ENCODE data around the gene ISM1.
A peak's percentile ranks its signal among the peaks of the same experiment; 100 is the strongest.

Gene ISM1
- total RNA-seq, result 0 to 4.1 (median 1.6) reads per million in 9 experiments

DNA sequence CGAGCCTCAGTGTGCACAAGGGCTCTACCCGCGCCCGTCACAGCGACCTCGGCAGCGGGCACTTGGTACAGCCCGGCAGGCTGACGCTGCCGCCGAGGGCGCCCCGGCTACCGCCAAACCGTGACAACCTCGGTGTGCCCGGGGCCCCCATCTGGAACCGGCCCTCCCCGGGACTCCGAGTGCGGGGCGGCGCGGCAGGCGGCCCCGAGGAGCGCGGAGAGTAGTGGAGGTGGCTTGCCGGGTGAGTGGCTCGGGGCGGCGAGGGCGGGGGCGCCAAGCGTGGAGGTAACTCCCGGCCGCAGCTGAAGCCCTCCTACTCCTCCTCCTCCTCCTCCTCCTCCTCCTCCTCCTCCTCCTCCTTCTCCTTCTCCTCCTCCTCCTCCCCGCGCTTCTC lies at the start of gene ISM1:
TSS of gene ISM1 (plus strand) at position 371 of the 394 bp plus-strand sequence. CDS start 503 bp downstream, outside the sequence.
- DNase-seq (peak in 1 of 3 experiments; percentile 7), ATAC-seq (replicated peaks) (peak; percentile 32)
- Mint-ChIP-seq H3K9me3 (no peaks in the 10 kb centered on the region), H3K27ac (peak within 1 kb of the TSS in 1 of 2 donors; percentile 19), H3K4me1 (ENCODE audit: low read depth in 2 of 2) (peaks cover 4 to 6% of the 10 kb centered on the region in 2 donors), H3K27me3 (peaks cover 38 to 55% of the 10 kb centered on the region in 2 donors), H3K36me3 (ENCODE audit: insufficient read depth) (peaks cover 2% of the 10 kb centered on the region), H3K4me3 (peak within 1 kb of the TSS; percentile 81)

DNA sequence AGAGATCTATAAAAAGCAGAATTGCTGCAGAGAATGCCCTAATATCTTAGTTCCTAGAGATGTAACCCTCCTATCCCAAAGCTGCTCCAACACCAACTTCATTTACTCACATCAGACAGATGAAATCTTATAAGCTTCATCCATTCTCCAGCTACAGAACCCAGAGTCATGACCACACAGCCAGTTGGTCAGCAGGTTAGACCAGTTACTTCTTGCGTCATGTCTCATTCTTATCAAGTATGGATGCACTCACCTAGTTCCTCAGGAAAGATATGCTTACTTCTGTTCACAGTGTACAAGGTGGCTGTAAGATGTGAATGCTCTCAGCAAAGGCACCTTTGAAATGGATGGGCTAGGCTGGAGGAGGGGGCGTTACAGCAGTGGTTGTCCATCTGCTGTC lies 47.9 kb upstream of the ISM1 start:
- Mint-ChIP-seq H3K27me3 (peaks cover 6 to 23% of the 10 kb centered on the region in 2 donors), H3K27ac (no peak overlapping the region), H3K4me3 (no peak overlapping the region), H3K4me1 (ENCODE audit: low read depth in 2 of 2) (no peaks in the 10 kb centered on the region), H3K9me3 (peaks cover 1 to 19% of the 10 kb centered on the region in 2 donors), H3K36me3 (ENCODE audit: insufficient read depth) (no peaks in the 10 kb centered on the region)
- DNase-seq, result no peak
- no peak for ATAC-seq (replicated peaks)

DNA sequence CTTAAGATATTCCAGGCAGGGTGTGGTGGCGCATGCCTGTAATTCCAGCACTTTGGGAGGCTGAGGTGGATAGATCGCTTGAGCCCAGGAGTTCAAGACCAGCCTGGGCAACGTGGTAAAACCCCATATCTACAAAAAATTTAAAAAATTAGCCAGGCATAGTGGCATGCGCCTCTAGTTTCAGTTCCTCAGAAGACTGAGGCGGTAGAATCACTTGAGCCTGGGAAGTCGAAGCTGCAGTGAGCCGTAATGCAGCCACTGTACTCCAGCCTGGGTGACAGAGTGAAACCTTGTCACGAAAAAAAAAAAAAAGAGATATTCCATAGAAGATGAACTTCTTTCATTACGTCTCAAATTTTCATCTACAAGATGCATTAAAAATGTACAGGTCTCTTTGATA lies 46.7 kb upstream of the ISM1 start:
- Mint-ChIP-seq H3K9me3 (peaks cover 3 to 19% of the 10 kb centered on the region in 2 donors), H3K27me3 (peaks cover 6 to 20% of the 10 kb centered on the region in 2 donors), H3K36me3 (ENCODE audit: insufficient read depth) (no peaks in the 10 kb centered on the region), H3K4me3 (no peak overlapping the region), H3K27ac (no peak overlapping the region), H3K4me1 (ENCODE audit: low read depth in 2 of 2) (no peaks in the 10 kb centered on the region)
- ATAC-seq (replicated peaks), result no peak
- no peak for DNase-seq

DNA sequence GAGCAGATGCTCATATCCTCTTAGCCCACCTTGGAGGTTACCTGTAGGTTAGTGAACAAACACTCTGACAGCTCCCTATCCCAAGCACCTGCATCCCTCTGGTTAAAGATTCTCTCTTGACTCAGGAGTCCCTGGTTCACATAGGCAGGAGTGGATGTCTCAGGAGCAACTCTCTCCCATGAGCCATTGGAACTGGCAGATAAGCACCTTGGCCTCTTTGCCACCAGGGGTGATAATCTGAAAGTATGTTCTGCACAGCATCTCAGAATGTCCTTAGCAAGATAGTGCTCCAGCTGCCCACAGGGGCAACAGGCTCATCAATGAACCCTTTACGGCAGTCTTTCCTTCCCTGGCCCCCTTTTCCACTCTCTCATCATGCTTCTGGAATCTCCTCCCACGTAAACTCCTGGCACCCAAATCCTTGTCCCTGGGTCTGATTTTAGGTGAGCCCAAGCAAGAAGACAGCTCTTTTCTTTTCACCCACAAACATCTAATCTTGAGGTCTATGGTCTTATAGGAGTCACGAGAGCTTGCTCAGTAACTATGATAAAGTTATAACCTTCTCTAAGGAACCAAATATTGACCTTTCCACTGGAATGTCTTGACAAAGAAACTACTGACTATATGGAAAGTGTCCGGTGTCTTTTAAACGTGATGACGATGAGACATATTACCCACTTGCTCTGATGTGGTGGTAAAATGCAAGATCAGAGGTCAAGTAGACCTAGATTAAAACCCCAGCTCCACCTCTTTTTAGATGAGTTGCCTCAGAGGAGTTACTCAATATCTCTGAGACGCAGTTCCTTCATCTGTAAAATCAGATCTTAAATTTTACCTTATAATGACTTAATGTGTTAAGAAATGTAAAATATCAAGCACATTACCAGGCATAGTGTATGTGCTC lies 39.8 kb upstream of the ISM1 start:
- H3K27ac Mint-ChIP-seq, result no peak overlapping the region
- no peaks in the 10 kb centered on the region for H3K36me3 Mint-ChIP-seq (ENCODE audit: insufficient read depth)
- DNase-seq, result no peak
- ATAC-seq (replicated peaks), result no peak
- no peaks in the 10 kb centered on the region for H3K4me1 Mint-ChIP-seq (ENCODE audit: low read depth in 2 of 2)
- H3K27me3 Mint-ChIP-seq, result peaks cover 6 to 18% of the 10 kb centered on the region in 2 donors
- H3K9me3 Mint-ChIP-seq, result peaks cover 5 to 19% of the 10 kb centered on the region in 2 donors
- H3K4me3 Mint-ChIP-seq, result no peak overlapping the region

DNA sequence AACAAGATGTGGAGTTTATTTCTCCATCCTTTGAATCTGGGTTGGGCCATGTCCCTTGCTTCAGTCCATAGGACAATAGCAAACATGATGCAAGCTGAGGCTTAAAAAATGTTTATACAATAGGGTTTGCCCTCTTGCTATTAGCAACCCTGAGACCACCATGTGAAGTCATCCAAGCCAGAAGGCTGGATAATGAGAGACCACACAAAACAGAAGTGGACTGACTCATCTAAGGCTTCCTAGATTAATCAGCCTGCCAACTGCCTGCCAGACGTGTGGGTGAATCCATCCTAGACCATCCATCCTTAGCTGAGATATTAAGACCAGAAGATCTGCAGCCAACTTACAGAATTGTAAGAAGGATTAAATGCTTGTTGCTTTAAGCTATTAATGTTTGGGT lies 38.1 kb upstream of the ISM1 start:
- ATAC-seq (replicated peaks), result no peak
- Mint-ChIP-seq H3K27me3 (peaks cover 0 to 18% of the 10 kb centered on the region in 2 donors), H3K27ac (no peak overlapping the region), H3K4me1 (ENCODE audit: low read depth in 2 of 2) (no peaks in the 10 kb centered on the region), H3K4me3 (no peak overlapping the region), H3K9me3 (peaks cover 11% of the 10 kb centered on the region in 2 donors), H3K36me3 (ENCODE audit: insufficient read depth) (no peaks in the 10 kb centered on the region)
- DNase-seq, result no peak

DNA sequence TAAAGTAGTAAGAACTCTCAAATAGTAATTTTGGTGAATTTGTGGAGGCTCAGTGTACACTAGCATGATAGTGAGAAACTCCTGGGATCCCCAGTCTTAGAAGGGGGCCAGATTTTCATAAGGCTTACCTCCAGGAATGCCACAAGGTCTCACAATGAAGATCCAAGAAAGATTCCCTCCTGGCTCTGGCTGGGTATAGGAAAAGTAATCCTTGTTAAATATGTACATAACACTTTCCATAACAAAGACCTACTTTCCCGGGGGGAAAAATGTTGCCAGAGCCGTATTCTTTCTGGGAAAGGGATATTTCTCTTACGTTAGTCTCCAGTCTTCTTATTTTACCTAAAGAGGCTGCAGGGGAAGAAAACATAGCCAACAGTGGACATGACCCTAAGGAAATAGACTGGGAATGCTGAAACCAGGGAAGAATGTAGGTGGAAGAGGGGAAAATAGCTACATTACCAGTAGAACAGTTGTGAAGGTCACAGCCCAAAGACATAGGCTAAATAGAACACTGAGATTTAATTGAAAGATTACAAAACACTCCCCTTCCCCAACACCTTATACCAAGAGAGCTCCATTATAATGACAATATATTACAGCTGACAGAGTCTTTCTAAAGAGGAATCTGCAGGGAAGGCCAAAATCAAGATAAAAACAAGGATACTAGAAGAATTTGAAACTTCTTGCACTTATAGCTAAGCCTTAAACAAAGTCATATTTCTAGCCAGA lies 34.9 kb upstream of the ISM1 start:
- H3K9me3 Mint-ChIP-seq, result peaks cover 9% of the 10 kb centered on the region in 2 donors
- peaks cover 0 to 11% of the 10 kb centered on the region in 2 donors for H3K27me3 Mint-ChIP-seq
- H3K36me3 Mint-ChIP-seq (ENCODE audit: insufficient read depth), result no peaks in the 10 kb centered on the region
- H3K4me1 Mint-ChIP-seq (ENCODE audit: low read depth in 2 of 2), result no peaks in the 10 kb centered on the region
- H3K27ac Mint-ChIP-seq, result no peak overlapping the region
- no peak overlapping the region for H3K4me3 Mint-ChIP-seq
- DNase-seq, result no peak
- no peak for ATAC-seq (replicated peaks)

DNA sequence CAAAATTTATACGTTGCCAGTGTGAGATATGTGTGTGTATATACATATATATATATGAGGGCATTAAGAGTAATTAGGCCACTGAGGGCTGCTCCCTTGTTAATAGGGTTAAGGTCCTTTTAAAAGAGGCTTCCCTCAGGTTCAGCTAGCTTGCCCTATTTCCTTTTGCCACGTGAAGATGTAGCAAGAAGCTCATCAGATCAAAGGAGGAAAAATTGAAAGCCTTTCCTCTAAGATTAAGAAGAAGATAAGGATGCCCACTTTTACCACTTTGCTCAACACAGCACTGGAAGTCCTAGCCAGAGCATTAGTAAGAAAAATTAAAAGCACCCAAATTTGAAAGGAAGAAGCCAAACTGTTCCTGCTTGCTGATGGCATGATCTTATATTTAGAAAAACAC lies 33.2 kb upstream of the ISM1 start:
- H3K4me3 Mint-ChIP-seq, result no peak overlapping the region
- H3K27me3 Mint-ChIP-seq, result peaks cover 0 to under 1% of the 10 kb centered on the region in 2 donors
- peaks cover 9 to 10% of the 10 kb centered on the region in 2 donors for H3K9me3 Mint-ChIP-seq
- ATAC-seq (replicated peaks), result no peak
- no peaks in the 10 kb centered on the region for H3K4me1 Mint-ChIP-seq (ENCODE audit: low read depth in 2 of 2)
- no peak for DNase-seq
- H3K36me3 Mint-ChIP-seq (ENCODE audit: insufficient read depth), result no peaks in the 10 kb centered on the region
- H3K27ac Mint-ChIP-seq, result no peak overlapping the region

DNA sequence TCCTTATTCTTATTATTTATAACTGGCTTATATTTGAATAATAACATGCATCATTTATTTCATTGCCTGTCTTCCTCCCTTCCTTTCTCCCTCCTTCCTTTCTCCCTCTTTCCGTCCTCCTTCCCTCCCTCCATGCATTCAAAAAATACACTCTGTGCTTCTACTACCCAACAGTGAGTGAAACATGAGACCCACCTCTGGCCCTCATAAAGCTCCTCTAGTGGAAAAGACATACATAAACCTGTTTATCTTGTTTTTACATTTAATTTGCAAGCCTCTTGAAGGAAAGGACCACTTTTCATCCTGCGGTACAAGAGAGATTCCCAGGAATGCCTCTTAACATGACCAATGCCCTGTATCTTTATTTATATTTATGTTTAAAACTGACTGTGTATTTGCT lies 21.8 kb upstream of the ISM1 start:
- no peak for ATAC-seq (replicated peaks)
- no peak for DNase-seq
- H3K4me1 Mint-ChIP-seq (ENCODE audit: low read depth in 2 of 2), result no peaks in the 10 kb centered on the region
- H3K27me3 Mint-ChIP-seq, result peaks cover 0 to 6% of the 10 kb centered on the region in 2 donors
- no peaks in the 10 kb centered on the region for H3K9me3 Mint-ChIP-seq
- no peak overlapping the region for H3K4me3 Mint-ChIP-seq
- H3K27ac Mint-ChIP-seq, result no peak overlapping the region
- no peaks in the 10 kb centered on the region for H3K36me3 Mint-ChIP-seq (ENCODE audit: insufficient read depth)

DNA sequence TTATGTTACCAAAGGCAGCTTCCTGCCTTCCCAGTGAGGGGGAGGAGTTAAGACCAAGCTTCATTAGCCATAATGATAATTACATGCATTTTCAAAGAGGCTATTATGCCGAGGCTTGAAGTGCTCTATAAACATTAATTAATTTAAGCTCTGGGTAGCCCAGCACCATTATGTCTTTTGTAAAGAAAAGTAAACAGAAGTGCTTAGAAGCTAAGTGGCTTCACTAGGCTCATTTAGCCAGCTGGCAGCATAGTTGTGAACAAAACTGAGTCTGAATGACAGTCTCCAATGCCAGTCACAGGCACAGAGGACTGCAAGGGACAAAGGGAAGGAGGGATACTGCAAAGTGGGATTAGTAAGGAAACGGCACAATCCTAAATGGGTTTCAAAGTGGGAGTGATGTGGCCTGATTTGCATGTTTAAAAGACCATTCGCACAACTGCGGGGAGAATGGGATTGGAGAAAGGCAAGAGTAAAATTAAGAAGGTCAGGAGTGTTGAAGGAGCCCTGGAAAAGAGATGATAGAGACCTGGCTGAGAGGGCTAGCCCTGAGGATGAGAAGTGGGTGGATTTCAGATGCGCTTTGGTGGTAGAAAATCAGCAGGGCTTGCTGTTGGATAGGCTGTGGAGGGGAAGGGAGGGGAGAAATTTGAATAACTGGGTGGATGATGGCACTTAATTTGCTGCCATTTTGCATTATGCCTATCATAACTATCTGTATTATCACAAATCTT lies 20.1 kb upstream of the ISM1 start:
- Mint-ChIP-seq H3K36me3 (ENCODE audit: insufficient read depth) (no peaks in the 10 kb centered on the region), H3K27ac (no peak overlapping the region), H3K27me3 (peaks cover 14 to 16% of the 10 kb centered on the region in 2 donors), H3K4me1 (ENCODE audit: low read depth in 2 of 2) (no peaks in the 10 kb centered on the region), H3K4me3 (no peak overlapping the region), H3K9me3 (no peaks in the 10 kb centered on the region)
- no peak for ATAC-seq (replicated peaks)
- no peak for DNase-seq

DNA sequence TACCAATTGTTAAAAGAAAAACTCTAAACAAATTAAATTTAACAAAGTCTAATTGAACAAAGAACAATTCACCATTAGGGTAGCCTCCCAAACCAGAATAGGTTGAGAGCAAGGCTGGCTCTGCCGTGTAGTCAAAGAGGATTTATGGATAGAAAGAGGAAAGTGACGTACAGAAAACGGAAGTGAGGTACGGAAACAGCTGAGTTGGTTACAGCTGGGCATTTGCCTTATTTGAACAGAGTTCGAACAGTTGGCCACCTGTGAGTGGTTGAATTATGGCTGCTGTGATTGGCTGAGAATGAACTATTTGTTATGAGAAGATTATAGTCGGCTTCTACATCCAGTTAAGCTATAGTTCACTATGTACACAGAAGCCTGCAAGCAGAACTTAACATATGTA lies 18.5 kb upstream of the ISM1 start:
- H3K27ac Mint-ChIP-seq, result no peak overlapping the region
- peaks cover 22 to 30% of the 10 kb centered on the region in 2 donors for H3K27me3 Mint-ChIP-seq
- DNase-seq (no peak), ATAC-seq (replicated peaks) (no peak)
- no peak overlapping the region for H3K4me3 Mint-ChIP-seq
- no peaks in the 10 kb centered on the region for H3K9me3 Mint-ChIP-seq
- no peaks in the 10 kb centered on the region for H3K4me1 Mint-ChIP-seq (ENCODE audit: low read depth in 2 of 2)
- no peaks in the 10 kb centered on the region for H3K36me3 Mint-ChIP-seq (ENCODE audit: insufficient read depth)

DNA sequence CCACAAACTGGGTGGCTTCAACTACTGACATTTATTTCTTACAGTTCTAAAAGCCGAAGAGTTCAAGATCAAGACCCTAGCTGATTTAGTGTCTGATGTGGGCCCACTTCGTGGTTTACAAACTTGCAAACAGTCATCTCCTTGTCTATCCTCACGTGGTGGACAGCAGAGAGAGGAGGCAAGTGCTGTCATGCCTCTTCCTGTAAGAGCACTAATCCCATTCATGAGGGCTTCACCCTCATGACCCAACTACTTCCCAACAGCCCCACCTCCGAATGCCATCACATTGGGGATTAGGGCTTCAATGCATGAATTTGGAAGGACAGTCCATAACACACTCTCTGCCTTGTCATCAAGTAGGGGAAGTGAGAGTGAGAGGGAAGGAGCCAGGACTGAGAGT lies 15.6 kb upstream of the ISM1 start:
- Mint-ChIP-seq H3K27me3 (peaks cover 22 to 32% of the 10 kb centered on the region in 2 donors), H3K36me3 (ENCODE audit: insufficient read depth) (no peaks in the 10 kb centered on the region), H3K27ac (no peak overlapping the region), H3K9me3 (no peaks in the 10 kb centered on the region), H3K4me3 (no peak overlapping the region), H3K4me1 (ENCODE audit: low read depth in 2 of 2) (no peaks in the 10 kb centered on the region)
- ATAC-seq (replicated peaks) (no peak), DNase-seq (no peak)

DNA sequence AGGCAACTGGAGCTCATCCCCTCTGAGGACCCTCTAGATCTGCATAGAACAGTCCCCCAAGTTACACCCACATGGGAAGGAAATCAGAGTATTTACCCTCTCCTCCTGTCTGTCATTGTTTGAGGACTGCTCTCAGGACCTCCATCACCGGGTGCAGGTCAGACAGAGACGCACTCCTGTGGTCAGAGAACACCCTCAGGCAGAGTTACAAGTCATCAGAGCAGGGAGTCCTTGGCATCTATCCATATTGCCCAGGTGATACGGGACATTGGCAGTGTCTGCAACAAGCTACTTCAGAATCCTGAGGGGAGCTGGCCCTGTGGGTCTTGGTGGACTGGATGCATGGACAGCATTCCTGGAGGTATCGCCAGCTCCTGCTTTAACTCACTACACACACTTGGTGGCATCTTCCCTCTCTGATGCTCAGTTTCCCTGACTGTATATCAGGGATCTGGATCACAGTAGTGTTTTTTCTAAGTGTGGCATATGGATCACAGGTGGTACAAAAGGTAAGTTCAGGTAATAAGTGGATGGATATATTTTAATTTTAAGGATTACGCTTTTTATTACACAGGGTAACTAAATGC lies 15.1 kb upstream of the ISM1 start:
- Mint-ChIP-seq H3K4me1 (ENCODE audit: low read depth in 2 of 2) (no peaks in the 10 kb centered on the region), H3K36me3 (ENCODE audit: insufficient read depth) (no peaks in the 10 kb centered on the region), H3K27ac (no peak overlapping the region), H3K4me3 (no peak overlapping the region), H3K9me3 (no peaks in the 10 kb centered on the region), H3K27me3 (peaks cover 20 to 32% of the 10 kb centered on the region in 2 donors)
- no peak for ATAC-seq (replicated peaks)
- no peak for DNase-seq

DNA sequence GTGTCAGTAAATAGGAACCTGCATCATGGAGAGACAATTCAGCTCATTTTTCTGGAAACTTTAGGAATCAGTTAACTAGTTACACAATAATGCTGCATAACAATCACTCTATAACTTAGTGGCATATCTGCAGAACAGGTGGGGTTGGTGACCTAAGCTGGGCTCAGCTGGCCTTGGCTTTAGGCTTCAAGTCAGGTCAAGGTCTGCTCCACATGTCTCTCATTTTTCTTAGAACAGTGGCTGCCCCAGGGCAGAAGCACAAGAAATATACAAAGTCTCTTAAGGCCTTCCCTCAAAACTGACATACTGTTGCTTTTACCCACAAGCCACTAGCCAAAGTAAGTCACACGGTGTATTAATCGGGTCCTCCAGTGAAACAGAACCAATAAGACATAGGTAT lies 14.1 kb upstream of the ISM1 start:
- DNase-seq (no peak), ATAC-seq (replicated peaks) (no peak)
- Mint-ChIP-seq H3K27ac (no peak overlapping the region), H3K9me3 (no peaks in the 10 kb centered on the region), H3K36me3 (ENCODE audit: insufficient read depth) (no peaks in the 10 kb centered on the region), H3K27me3 (peaks cover 16 to 32% of the 10 kb centered on the region in 2 donors), H3K4me3 (no peak overlapping the region), H3K4me1 (ENCODE audit: low read depth in 2 of 2) (no peaks in the 10 kb centered on the region)
